Pancreas (tissue), 10 donors: ENCODE measurements around the gene KCNC1. TPM values are rescaled to one million over a fixed set of nuclear protein-coding genes. Genes with fewer than 3 reads are reported as not detected.

Experiments
- ATAC-seq, 4 donors: fragments of 200-7000 bp; cut with Tn5 transposase; one replicate each; pipeline versions ENCODE4 v1.8.0 to v1.9.1; 2020; ENCODE audit warnings: mild to moderate bottlenecking in 4 of 4, moderate library complexity in 4 of 4
- DNase-seq, 6 donors: peaks; one replicate each; pipeline ENCODE4 v3.0.0-alpha.2; 2020
- FAIRE-seq: peaks from 2 replicates; lab custom pipeline; 2012; peaks lifted over from hg19 to GRCh38; lab: Jason Lieb, UNC
- H3K27ac ChIP-seq, 4 donors: fragments of 200-600 bp; sonication (generic); 1 replicate in 3 of 4; 2 replicates in 1 of 4; pipeline versions ENCODE4 v1.5.0 to v1.8.0; 2020
- H3K27me3 ChIP-seq, 4 donors: fragments of 200-600 bp; one replicate each; pipeline ENCODE4 v1.8.0; 2021
- H3K36me3 ChIP-seq, 3 donors: fragments of 200-600 bp; sonication (generic) in 1 of 3; one replicate each; pipeline versions ENCODE4 v1.5.0 to v1.8.0; 2020 to 2021
- H3K4me1 ChIP-seq, 3 donors: fragments of 200-600 bp; one replicate each; pipeline ENCODE4 v1.8.0; 2021
- H3K4me3 ChIP-seq, 4 donors: fragments of 200-600 bp; sonication (generic) in 2 of 4; one replicate each; pipeline versions ENCODE4 v1.5.0 to v1.8.0; 2020 to 2021
- H3K9me3 ChIP-seq, 4 donors: fragments of 200-600 bp; one replicate each; pipeline ENCODE4 v1.8.0; 2021
- CTCF ChIP-seq, 4 donors: fragments of 200-600 bp; sonication (generic) in 3 of 4; IDR thresholded peaks; one replicate each; pipeline versions ENCODE4 v1.5.0 to v1.8.0; 2021; ENCODE audit warnings: antibody characterized with exemption in 4 of 4
- WGBS, 2 donors: extraction: QIAGEN DNeasy Blood & Tissue Kit; methylation state at CpG; one replicate each; pipeline ENCODE4 v1.1.7; 2013; 5-methylcytosine and 5-hydroxymethylcytosine counted together
- intact Hi-C, 3 donors: fragments of 100-400 bp; cut with DNase I; formaldehyde crosslinking; loops; one replicate each; pipeline versions ENCODE4 v1.11.1 to v1.14.2; 2022
- polyA plus RNA-seq, 2 donors: library from polyadenylated mRNA; stranded (reverse); fragments of 200-250 nt; gene quantifications; one replicate each; pipeline ENCODE4 v1.2.3, GENCODE V29; 2013
- total RNA-seq, 6 donors: library from RNA; stranded (reverse); fragmentation: NEBNext Ultra II Directional in 4 of 6; extraction: Animal tissue kit (Norgen Biotek cat#: 25700) in 4 of 6; gene quantifications; one replicate each; pipeline versions ENCODE4 v1.2.1 to v1.2.4, GENCODE V29; 2021 to 2023
- donor health status: healthy with polysubstance abuse.
- donor health status: DM: no; HTN: no; CAD: no; lungs with moderate emphysema.
- donor health status: DM: no; HTN: no; CAD: no.
- donor health status: control.
- donor health status: control.
- donor health status: Bipolar disorder and iron deficiency.
- donor health status: DM: yes; HTN: yes; CAD: no.
- donor health status: DM: no; HTN: no; CAD: no.
- donor health status: DM: no; HTN: no; CAD: no.
- donor health status: DM: yes; HTN: yes; CAD: no.

Gene KCNC1
- total and polyA plus RNA-seq, 8 donors: 0.05 to 0.82 (median 0.37) TPM

- Histone ChIP-seq H3K36me3 (no peaks in the 10 kb centered on the region), H3K9me3 (no peaks in the 10 kb centered on the region), H3K27me3 (no peaks in the 10 kb centered on the region), H3K4me3 (no peak overlapping the region), H3K4me1 (no peaks in the 10 kb centered on the region), H3K27ac (no peak overlapping the region)
- no peak for FAIRE-seq
- 37 to 41% methylated on average over 7 of the region's 7 CpGs for WGBS, 2 donors
- TF ChIP-seq CTCF (IDR thresholded peaks at IDR 0.05): no peak
- peak in 2 of 6 donors; percentile 13 to 38 for DNase-seq
- ATAC-seq: peak in 2 of 4 donors; percentile 26 to 49
- intact Hi-C loops: loop anchor here in 1 of 3 donors (10.0 kb wide), 1 partner anchor 223 kb away; no protein-coding TSS in a partner anchor
Measured at GRCh38 chr11:17752144-17752543, 17.6 kb downstream of the KCNC1 start.

- no peak for FAIRE-seq
- DNase-seq: peak in 2 of 6 donors; percentile 33 to 43
- H3K4me3 ChIP-seq: no peak overlapping the region
- H3K27ac ChIP-seq: no peak overlapping the region
- ATAC-seq: no peak
- TF ChIP-seq CTCF (IDR thresholded peaks at IDR 0.05): no peak
- WGBS, 2 donors: 67 to 71% methylated on average over 5 of the region's 5 CpGs
- intact Hi-C loops: loop anchor here in 1 of 3 donors (10.0 kb wide), 1 partner anchor 222 kb away; no protein-coding TSS in a partner anchor
- H3K9me3 ChIP-seq: no peaks in the 10 kb centered on the region
- no peaks in the 10 kb centered on the region for H3K36me3 ChIP-seq
- no peaks in the 10 kb centered on the region for H3K27me3 ChIP-seq
- H3K4me1 ChIP-seq: no peaks in the 10 kb centered on the region
Measured at GRCh38 chr11:17753153-17753552, 18.6 kb downstream of the KCNC1 start.

GRCh38 chr11:17753641-17754040, 19.1 kb downstream of the KCNC1 start:
- no peak for FAIRE-seq
- no peaks in the 10 kb centered on the region for H3K9me3 ChIP-seq
- peak in 2 of 6 donors; percentile 9 to 25 for DNase-seq
- WGBS, 2 donors: 77 to 84% methylated on average over 10 of the region's 10 CpGs
- H3K36me3 ChIP-seq: no peaks in the 10 kb centered on the region
- no peak overlapping the region for H3K27ac ChIP-seq
- intact Hi-C loops: loop anchor here in 1 of 3 donors (10.0 kb wide), 1 partner anchor 221 kb away; no protein-coding TSS in a partner anchor
- no peak for ATAC-seq
- no peak overlapping the region for H3K4me3 ChIP-seq
- TF ChIP-seq CTCF (IDR thresholded peaks at IDR 0.05): no peak
- H3K4me1 ChIP-seq: no peaks in the 10 kb centered on the region
- no peaks in the 10 kb centered on the region for H3K27me3 ChIP-seq

- H3K4me1 ChIP-seq: no peaks in the 10 kb centered on the region
- TF ChIP-seq CTCF (IDR thresholded peaks at IDR 0.05): no peak
- no peaks in the 10 kb centered on the region for H3K36me3 ChIP-seq
- no peak for FAIRE-seq
- no peak for ATAC-seq
- WGBS, 2 donors: 56 to 79% methylated on average over 3 of the region's 3 CpGs
- H3K27me3 ChIP-seq: no peaks in the 10 kb centered on the region
- no peak for DNase-seq
- H3K27ac ChIP-seq: no peak overlapping the region
- no peaks in the 10 kb centered on the region for H3K9me3 ChIP-seq
- intact Hi-C loops: loop anchor here in 1 of 3 donors (10.0 kb wide), 1 partner anchor 219 kb away; no protein-coding TSS in a partner anchor
- no peak overlapping the region for H3K4me3 ChIP-seq
Measured at GRCh38 chr11:17755891-17756290, 21.3 kb downstream of the KCNC1 start.
